Measurements from ENCODE around the gene SLF2.

- TF ChIP-seq CTCF (IDR thresholded peaks at IDR 0.05) (no peak), POLR2A (IDR thresholded peaks at IDR 0.05) (no peak)
Observed at GRCh38 chr10:100970914-100971811, 58.4 kb downstream of the SLF2 start.
